Liver (tissue), 9 donors: ENCODE data around the gene PCDHGB1. TPM values are rescaled to one million over a fixed set of nuclear protein-coding genes. Genes with fewer than 3 reads are reported as not detected.
"Not testable (repeated sequence)": the region's sequence is repeated elsewhere in the genome, so short reads cannot be mapped to it uniquely, and the experiment has no call there.

Source experiments
- DNase-seq: peaks from one replicate; pipeline ENCODE4 v3.0.0-alpha.2; 2017; ENCODE audit warnings: low spot score
- H3K27ac ChIP-seq, 2 donors: one replicate each; pipeline ENCODE4 v1.7.0; 2013; ENCODE audit warnings: inconsistent platforms in 2 of 2, low read length in 2 of 2, control low read depth in 1 of 2, low read depth in 1 of 2, mild to moderate bottlenecking in 1 of 2
- H3K27me3 ChIP-seq, 4 donors: one replicate each; pipeline versions ENCODE4 v1.6.1 to v1.7.0; 2013; ENCODE audit warnings: low read length in 3 of 4, inconsistent platforms in 1 of 4, mild to moderate bottlenecking in 1 of 4, moderate library complexity in 1 of 4; ENCODE audit not compliant: control insufficient read depth in 4 of 4, insufficient read depth in 4 of 4
- H3K36me3 ChIP-seq, 4 donors: one replicate each; pipeline versions ENCODE4 v1.6.1 to v1.7.0; 2013; ENCODE audit warnings: low read length in 3 of 4, mild to moderate bottlenecking in 3 of 4, low read depth in 1 of 4, moderate library complexity in 1 of 4; ENCODE audit not compliant: control insufficient read depth in 4 of 4, insufficient read depth in 3 of 4
- H3K4me1 ChIP-seq, 4 donors: one replicate each; pipeline versions ENCODE4 v1.6.1 to v1.7.0; 2013; ENCODE audit warnings: low read length in 3 of 4, mild to moderate bottlenecking in 3 of 4, moderate library complexity in 1 of 4; ENCODE audit not compliant: control insufficient read depth in 4 of 4, insufficient read depth in 4 of 4
- H3K4me3 ChIP-seq, 3 donors: one replicate each; pipeline versions ENCODE4 v1.6.1 to v1.7.0; 2013; ENCODE audit warnings: low read length in 3 of 3, control low read depth in 1 of 3, low read depth in 1 of 3, mild to moderate bottlenecking in 1 of 3
- H3K9ac ChIP-seq, 2 donors: one replicate each; pipeline ENCODE4 v1.7.0; 2013; ENCODE audit warnings: low read length in 2 of 2, mild to moderate bottlenecking in 2 of 2, moderate library complexity in 2 of 2, control low read depth in 1 of 2, low read depth in 1 of 2
- H3K9me3 ChIP-seq, 4 donors: one replicate each; pipeline versions ENCODE4 v1.6.1 to v1.7.0; 2013; ENCODE audit warnings: low read length in 3 of 4; ENCODE audit not compliant: control insufficient read depth in 4 of 4
- CTCF ChIP-seq: fragments of 150-350 bp; IDR thresholded peaks from 2 replicates; pipeline ENCODE4 v1.5.1; 2017; ENCODE audit warnings: improper control_type of control experiment, low read depth, low read length; ENCODE audit not compliant: missing input control
- EGR1 ChIP-seq, 2 donors: IDR thresholded peaks; 2 replicates each; pipeline ENCODE4 v1.6.1; 2016 to 2018; ENCODE audit warnings: antibody characterized with exemption in 2 of 2, low read depth in 2 of 2
- FOXA2 ChIP-seq: IDR thresholded peaks from 2 replicates; pipeline ENCODE4 v1.6.1; 2016; ENCODE audit warnings: antibody characterized with exemption
- GABPA ChIP-seq, 2 donors: IDR thresholded peaks in 1 of 2; conservative IDR thresholded peaks in 1 of 2; 2 replicates each; pipeline ENCODE4 v1.6.1; 2016; ENCODE audit warnings: antibody characterized with exemption in 2 of 2, mild to moderate bottlenecking in 1 of 2, moderate library complexity in 1 of 2
- HNF4A ChIP-seq, 2 donors: conservative IDR thresholded peaks; 2 replicates each; pipeline ENCODE4 v1.6.1; 2016; ENCODE audit warnings: antibody characterized with exemption in 2 of 2, mild to moderate bottlenecking in 2 of 2
- HNF4G ChIP-seq: IDR thresholded peaks from 2 replicates; pipeline ENCODE4 v1.6.1; 2016; ENCODE audit warnings: antibody characterized with exemption
- JUND ChIP-seq, 2 donors: IDR thresholded peaks; 2 replicates each; pipeline ENCODE4 v1.6.1; 2016; ENCODE audit warnings: antibody characterized with exemption in 2 of 2
- RAD21 ChIP-seq, 2 donors: IDR thresholded peaks; 2 replicates each; pipeline ENCODE4 v1.6.1; 2016; ENCODE audit warnings: antibody characterized with exemption in 2 of 2, mild to moderate bottlenecking in 2 of 2
- REST ChIP-seq: IDR thresholded peaks from 2 replicates; pipeline ENCODE4 v1.6.1; 2016; ENCODE audit warnings: antibody characterized with exemption, mild to moderate bottlenecking
- TAF1 ChIP-seq: conservative IDR thresholded peaks from 2 replicates; pipeline ENCODE4 v1.6.1; 2016; ENCODE audit warnings: antibody characterized with exemption, mild to moderate bottlenecking
- YY1 ChIP-seq: IDR thresholded peaks from 2 replicates; pipeline ENCODE4 v1.6.1; 2016; ENCODE audit warnings: antibody characterized with exemption, mild to moderate bottlenecking
- WGBS: extraction: QIAGEN DNeasy Blood & Tissue Kit; methylation state at CpG from one replicate; pipeline ENCODE4 v1.1.7; 2013; 5-methylcytosine and 5-hydroxymethylcytosine counted together
- polyA plus RNA-seq, 2 donors: library from polyadenylated mRNA; stranded (reverse) in 1 of 2; unstranded in 1 of 2; fragments of 200-250 nt in 1 of 2; fragments of >200 nt in 1 of 2; fragmentation: Nextera tagmentation in 1 of 2; extraction: Ambion mirVana in 1 of 2; gene quantifications; one replicate each; pipeline versions ENCODE4 v1.2.1 to v1.2.3, GENCODE V29; 2013 to 2015
- total RNA-seq, 2 donors: library from RNA; depleted of rRNA; stranded (reverse); fragments of >200 nt; gene quantifications; one replicate each; pipeline ENCODE4 v1.2.3, GENCODE V29; 2014
- donor health status: healthy.
- donor health status: healthy.
- donor health status: healthy.
- donor health status: healthy.
- donor health status: healthy.

PCDHGB1 gene
- total and polyA plus RNA-seq, 4 donors: 0.10 to 0.75 (median 0.13) TPM

- TF ChIP-seq RAD21 (IDR thresholded peaks at IDR 0.05) (peak; percentile 68 to 73), CTCF (peak; percentile 64)
- DNase-seq, H3K36me3 ChIP-seq, H3K27ac ChIP-seq, H3K9ac ChIP-seq, H3K4me1 ChIP-seq, H3K27me3 ChIP-seq: not testable (repeated sequence)
- Histone ChIP-seq H3K9me3 (peaks cover 20 to 67% (median 36%) of the 10 kb centered on the region in 4 donors), H3K4me3 (peak within 1 kb of the TSS; percentile 41 to 54 (median 45))
- WGBS: 7% methylated on average over 24 of the region's 43 CpGs
These were observed 48.1 kb downstream of the PCDHGB1 start, which contains the start of gene PCDHGB5 for GRCh38 chr5:141397756-141398551. Gene PCDHGB5 (plus strand): TSS chr5:141397947. CDS start chr5:141398128, 181 bp downstream.

- Histone ChIP-seq H3K27ac (no peak overlapping the region), H3K36me3 (no peaks in the 10 kb centered on the region), H3K27me3 (peaks cover 0 to 3% (median 0%) of the 10 kb centered on the region in 4 donors), H3K9ac (no peak overlapping the region), H3K9me3 (peaks cover 15 to 68% (median 35%) of the 10 kb centered on the region in 4 donors), H3K4me1 (peaks cover 0 to 4% (median 0%) of the 10 kb centered on the region in 4 donors), H3K4me3 (peak overlapping the region in 2 of 3 donors; percentile 41 to 54)
- DNase-seq: no peak
- TF ChIP-seq HNF4G (no peak), EGR1 (IDR thresholded peaks at IDR 0.05; ENCODE audit: low read depth in 2 of 2) (no peak), JUND (IDR thresholded peaks at IDR 0.05) (no peak), REST (no peak), HNF4A (conservative IDR thresholded peaks at IDR 0.05) (no peak), FOXA2 (no peak), GABPA (IDR thresholded peaks at IDR 0.05 in 1 of 2, conservative IDR thresholded peaks at IDR 0.05 in 1 of 2) (no peak), CTCF (no peak), YY1 (no peak), TAF1 (no peak), RAD21 (IDR thresholded peaks at IDR 0.05) (no peak)
- WGBS: 25% methylated on average over 15 of the region's 15 CpGs
These were observed 48.7 kb downstream of the PCDHGB1 start for GRCh38 chr5:141398608-141399007.
